H9 (cell line): ENCODE measurements around the gene ALMS1. TPM values are rescaled to one million over a fixed set of nuclear protein-coding genes. Genes with fewer than 3 reads are reported as not detected.

Experiments
- DNase-seq: peaks from one replicate; pipeline ENCODE4 v3.0.0-alpha.2; 2017
- H2AFZ ChIP-seq: one replicate; pipeline ENCODE4 v1.6.1; 2013; ENCODE audit warnings: mild to moderate bottlenecking, low read length, control low read depth, moderate library complexity
- H2AK5ac ChIP-seq: 2 replicates; pipeline ENCODE4 v1.6.1; 2013; ENCODE audit warnings: low read length, control low read depth, mixed read lengths; ENCODE audit not compliant: insufficient read length
- H2BK120ac ChIP-seq: one replicate; pipeline ENCODE4 v1.6.1; 2013; ENCODE audit warnings: low read depth, mild to moderate bottlenecking, low read length, control low read depth, inconsistent platforms; ENCODE audit not compliant: poor library complexity, severe bottlenecking
- H2BK12ac ChIP-seq: 2 replicates; pipeline ENCODE4 v1.6.1; 2013; ENCODE audit warnings: low read length, control low read depth, mixed read lengths, low read depth; ENCODE audit not compliant: insufficient read length
- H2BK15ac ChIP-seq: 2 replicates; pipeline ENCODE4 v1.6.1; 2013; ENCODE audit warnings: low read depth, low read length, control low read depth
- H2BK20ac ChIP-seq: one replicate; pipeline ENCODE4 v1.6.1; 2013; ENCODE audit warnings: low read depth, mild to moderate bottlenecking, low read length, control low read depth, inconsistent platforms; ENCODE audit not compliant: poor library complexity, severe bottlenecking
- H2BK5ac ChIP-seq: 2 replicates; pipeline ENCODE4 v1.6.1; 2013; ENCODE audit warnings: low read length, control low read depth, mixed read lengths; ENCODE audit not compliant: insufficient read length
- H3K14ac ChIP-seq: 2 replicates; pipeline ENCODE4 v1.6.1; 2013; ENCODE audit warnings: low read length, control low read depth; ENCODE audit not compliant: insufficient read depth
- H3K18ac ChIP-seq: 2 replicates; pipeline ENCODE4 v1.6.1; 2013; ENCODE audit warnings: low read depth, mild to moderate bottlenecking, mixed read lengths, low read length, control low read depth; ENCODE audit not compliant: insufficient read length
- H3K23ac ChIP-seq: 2 replicates; pipeline ENCODE4 v1.6.1; 2013; ENCODE audit warnings: low read length, control low read depth, mixed read lengths, low read depth; ENCODE audit not compliant: insufficient read length
- H3K23me2 ChIP-seq: 2 replicates; pipeline ENCODE4 v1.6.1; 2013; ENCODE audit warnings: low read depth, mild to moderate bottlenecking, mixed read lengths, low read length, control low read depth; ENCODE audit not compliant: insufficient read length, poor library complexity, severe bottlenecking
- H3K27ac ChIP-seq: 2 replicates; pipeline ENCODE4 v1.5.1; 2013; ENCODE audit warnings: low read length, control low read depth, mixed read lengths, low read depth; ENCODE audit not compliant: insufficient read length
- H3K27me3 ChIP-seq: 2 replicates; pipeline ENCODE4 v1.6.1; 2013; ENCODE audit warnings: low read length, control low read depth, inconsistent platforms; ENCODE audit not compliant: insufficient read depth
- H3K4ac ChIP-seq: 2 replicates; pipeline ENCODE4 v1.6.1; 2013; ENCODE audit warnings: low read depth, mild to moderate bottlenecking, control low read depth, inconsistent platforms, low read length, moderate library complexity
- H3K4me1 ChIP-seq: 2 replicates; pipeline ENCODE4 v1.6.1; 2013; ENCODE audit warnings: low read length, control low read depth, inconsistent platforms; ENCODE audit not compliant: insufficient read depth
- H3K4me2 ChIP-seq: 2 replicates; pipeline ENCODE4 v1.6.1; 2013; ENCODE audit warnings: low read length, control low read depth, mixed read lengths; ENCODE audit not compliant: insufficient read length, insufficient read depth
- H3K56ac ChIP-seq: 2 replicates; pipeline ENCODE4 v1.6.1; 2013; ENCODE audit warnings: low read depth, mild to moderate bottlenecking, mixed read lengths, low read length, control low read depth; ENCODE audit not compliant: insufficient read length
- H3K79me1 ChIP-seq: 2 replicates; pipeline ENCODE4 v1.6.1; 2013; ENCODE audit warnings: low read depth, mild to moderate bottlenecking, moderate library complexity, low read length, control low read depth, inconsistent platforms; ENCODE audit not compliant: insufficient read depth, poor library complexity, severe bottlenecking
- H3K79me2 ChIP-seq: 2 replicates; pipeline ENCODE4 v1.6.1; 2013; ENCODE audit warnings: low read length, control low read depth, inconsistent platforms; ENCODE audit not compliant: insufficient read depth
- H3K9ac ChIP-seq: 2 replicates; pipeline ENCODE4 v1.6.1; 2013; ENCODE audit warnings: low read length, control low read depth, mixed read lengths; ENCODE audit not compliant: insufficient read length; ENCODE audit errors: extremely low read depth
- H3K9me3 ChIP-seq: one replicate; pipeline ENCODE4 v1.6.1; 2013; ENCODE audit warnings: low read depth, low read length, inconsistent platforms; ENCODE audit not compliant: control insufficient read depth
- H3T11ph ChIP-seq: one replicate; pipeline ENCODE4 v1.6.1; 2013; ENCODE audit warnings: mild to moderate bottlenecking, low read length, control low read depth, inconsistent platforms
- H4K20me1 ChIP-seq: one replicate; pipeline ENCODE4 v1.6.1; 2013; ENCODE audit not compliant: control insufficient read depth, insufficient read length, insufficient read depth
- H4K5ac ChIP-seq: 2 replicates; pipeline ENCODE4 v1.6.1; 2013; ENCODE audit warnings: low read depth, mild to moderate bottlenecking, mixed read lengths, low read length, control low read depth; ENCODE audit not compliant: insufficient read length
- H4K8ac ChIP-seq: replicated peaks from 2 replicates; pipeline ENCODE4 v1.6.1; 2013; ENCODE audit warnings: low read length, control low read depth, mixed read lengths, low read depth; ENCODE audit not compliant: insufficient read length
- H4K91ac ChIP-seq: 2 replicates; pipeline ENCODE4 v1.6.1; 2013; ENCODE audit warnings: low read depth, mild to moderate bottlenecking, moderate library complexity, mixed read lengths, low read length, control low read depth; ENCODE audit not compliant: insufficient read length
- H3K27ac Mint-ChIP-seq, 3 experiments: 2 replicates in 2 of 3; 3 replicates in 1 of 3; pipeline ENCODE4 v1.8.0; 2020 to 2021; ENCODE audit warnings: mixed read lengths in 3 of 3, mild to moderate bottlenecking in 1 of 3, moderate library complexity in 1 of 3
- H3K27me3 Mint-ChIP-seq: 2 replicates; pipeline ENCODE4 v1.8.0; 2021; ENCODE audit warnings: low read depth, mild to moderate bottlenecking, moderate library complexity, mixed read lengths
- H3K36me3 Mint-ChIP-seq, 3 experiments: 2 replicates in 2 of 3; 3 replicates in 1 of 3; pipeline ENCODE4 v1.8.0; 2020 to 2021; ENCODE audit warnings: low read depth in 3 of 3, mixed read lengths in 3 of 3; ENCODE audit not compliant: insufficient read depth in 1 of 3
- H3K4me1 Mint-ChIP-seq, 2 experiments: 2 replicates each; pipeline ENCODE4 v1.8.0; 2020; ENCODE audit warnings: mixed read lengths in 2 of 2
- H3K4me3 Mint-ChIP-seq, 2 experiments: 2 replicates in 1 of 2; 3 replicates in 1 of 2; pipeline ENCODE4 v1.8.0; 2020 to 2021; ENCODE audit warnings: mild to moderate bottlenecking in 2 of 2, mixed read lengths in 2 of 2, moderate library complexity in 1 of 2
- H3K9me3 Mint-ChIP-seq, 2 experiments: 2 replicates in 1 of 2; 3 replicates in 1 of 2; pipeline ENCODE4 v1.8.0; 2020; ENCODE audit warnings: mild to moderate bottlenecking in 2 of 2, mixed read lengths in 2 of 2, moderate library complexity in 1 of 2
- WGBS: extraction: QIAGEN DNeasy Blood & Tissue Kit; methylation state at CpG from one replicate; pipeline ENCODE4 v1.1.7; 2013; ENCODE audit warnings: missing lambda C conversion rate, low lambda C conversion rate, mixed read lengths; ENCODE audit not compliant: insufficient read length; ENCODE audit errors: extremely low coverage; 5-methylcytosine and 5-hydroxymethylcytosine counted together
- total RNA-seq: library from RNA; stranded (reverse); gene quantifications from 2 replicates; pipeline ENCODE4 v1.2.1, GENCODE V29; 2021
- TF ChIP-seq, protein P1 (sequence below): fragments of 200-600 bp; sonication (generic); conservative IDR thresholded peaks from 3 replicates; pipeline ENCODE4 v1.8.0; 2021; ENCODE audit warnings: antibody characterized with exemption, mild to moderate bottlenecking

ALMS1 gene
- total RNA-seq, 1 experiment from 2014 or later: 36.2 TPM

GRCh38 chr2:73408198-73408597 is 22.6 kb downstream of the ALMS1 start:
- Histone ChIP-seq H3K9ac (no peak overlapping the region), H3K4me1 (no peaks in the 10 kb centered on the region), H4K91ac (no peak overlapping the region), H3K56ac (no peak overlapping the region), H3K23me2 (no peaks in the 10 kb centered on the region), H4K8ac (no peak overlapping the region), H4K5ac (no peak overlapping the region), H2AFZ (no peak overlapping the region), H3K23ac (no peak overlapping the region), H3K4me2 (no peak overlapping the region), H3K4ac (no peak overlapping the region), H3K14ac (no peak overlapping the region), H2BK15ac (no peak overlapping the region), H3K9me3 (no peaks in the 10 kb centered on the region), H2BK120ac (no peak overlapping the region), H2AK5ac (no peak overlapping the region), H3K79me2 (peaks cover 6% of the 10 kb centered on the region; the same call in 1 of the 2 replicates), H3K27me3 (no peaks in the 10 kb centered on the region), H3K27ac (no peak overlapping the region), H3K79me1 (peaks cover 2% of the 10 kb centered on the region), H2BK12ac (no peak overlapping the region), H2BK5ac (no peak overlapping the region), H4K20me1 (no peaks in the 10 kb centered on the region), H2BK20ac (no peak overlapping the region), H3K18ac (no peak overlapping the region), H3T11ph (no peak overlapping the region)
- TF ChIP-seq, protein P1, sequence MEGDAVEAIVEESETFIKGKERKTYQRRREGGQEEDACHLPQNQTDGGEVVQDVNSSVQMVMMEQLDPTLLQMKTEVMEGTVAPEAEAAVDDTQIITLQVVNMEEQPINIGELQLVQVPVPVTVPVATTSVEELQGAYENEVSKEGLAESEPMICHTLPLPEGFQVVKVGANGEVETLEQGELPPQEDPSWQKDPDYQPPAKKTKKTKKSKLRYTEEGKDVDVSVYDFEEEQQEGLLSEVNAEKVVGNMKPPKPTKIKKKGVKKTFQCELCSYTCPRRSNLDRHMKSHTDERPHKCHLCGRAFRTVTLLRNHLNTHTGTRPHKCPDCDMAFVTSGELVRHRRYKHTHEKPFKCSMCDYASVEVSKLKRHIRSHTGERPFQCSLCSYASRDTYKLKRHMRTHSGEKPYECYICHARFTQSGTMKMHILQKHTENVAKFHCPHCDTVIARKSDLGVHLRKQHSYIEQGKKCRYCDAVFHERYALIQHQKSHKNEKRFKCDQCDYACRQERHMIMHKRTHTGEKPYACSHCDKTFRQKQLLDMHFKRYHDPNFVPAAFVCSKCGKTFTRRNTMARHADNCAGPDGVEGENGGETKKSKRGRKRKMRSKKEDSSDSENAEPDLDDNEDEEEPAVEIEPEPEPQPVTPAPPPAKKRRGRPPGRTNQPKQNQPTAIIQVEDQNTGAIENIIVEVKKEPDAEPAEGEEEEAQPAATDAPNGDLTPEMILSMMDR: no peak
- DNase-seq: no peak
- no peak overlapping the region for H3K27ac Mint-ChIP-seq
- no CpG with 5 or more reads among the region's 3 CpGs for WGBS
- H3K9me3 Mint-ChIP-seq: peaks cover 5 to 9% of the 10 kb centered on the region in 2 experiments; a peak in 4 of 5 replicates
- no peak overlapping the region for H3K4me3 Mint-ChIP-seq
- H3K27me3 Mint-ChIP-seq: no peaks in the 10 kb centered on the region
- H3K36me3 Mint-ChIP-seq: peaks cover 6 to 19% (median 13%) of the 10 kb centered on the region in 3 experiments; a peak in 6 of 7 replicates
- no peaks in the 10 kb centered on the region for H3K4me1 Mint-ChIP-seq
